ENCODE data around the gene ROR2. TPM values are rescaled to one million over a fixed set of nuclear protein-coding genes. Genes with fewer than 3 reads are reported as not detected.

ROR2 gene
- polyA plus RNA-seq, 3 donors = not detected

GRCh38 chr9:91920630-91921350 lies 29.2 kb downstream of the ROR2 start:
- no peaks in the 10 kb centered on the region for H3K36me3 Mint-ChIP-seq
- Histone ChIP-seq H3K9me3 (replicated peaks in 1 of 2; ENCODE audit: control insufficient read depth in 1 of 2, insufficient read depth in 1 of 2, low read length in 2 of 2) (no peaks in the 10 kb centered on the region), H4K20me1 (ENCODE audit: insufficient read depth, low read length) (no peaks in the 10 kb centered on the region), H3K27ac (ENCODE audit: low read depth in 1 of 2, low read length in 2 of 2) (no peak overlapping the region), H3K27me3 (ENCODE audit: control insufficient read depth in 2 of 2, insufficient read depth in 2 of 2, low read length in 2 of 2) (no peaks in the 10 kb centered on the region), H3K4me3 (replicated peaks in 1 of 3; ENCODE audit: low read depth in 2 of 3, low read length in 3 of 3) (no peak overlapping the region), H3K4me2 (replicated peaks; ENCODE audit: extremely low read depth, low read length, poor library complexity, severe bottlenecking) (no peak overlapping the region), H3K79me2 (ENCODE audit: insufficient read depth, low read length) (no peaks in the 10 kb centered on the region), H3K36me3 (replicated peaks in 1 of 2; ENCODE audit: control insufficient read depth in 1 of 2, insufficient read depth in 2 of 2, low read length in 2 of 2) (no peaks in the 10 kb centered on the region), H3K9ac (ENCODE audit: insufficient read depth, low read length, poor library complexity, severe bottlenecking) (no peak overlapping the region), H2AFZ (ENCODE audit: insufficient read depth, low read depth, low read length, poor library complexity, severe bottlenecking) (no peak overlapping the region), H3K4me1 (ENCODE audit: control insufficient read depth in 1 of 2, insufficient read depth in 2 of 2, low read length in 2 of 2) (no peaks in the 10 kb centered on the region)
- no peak overlapping the region for H3K27ac Mint-ChIP-seq
- H3K4me1 Mint-ChIP-seq = no peaks in the 10 kb centered on the region
- peaks cover 9 to 14% (median 12%) of the 10 kb centered on the region in 3 donors for H3K27me3 Mint-ChIP-seq (ENCODE audit: low read depth in 3 of 3)
- no peak for DNase-seq
- no peak for TF ChIP-seq CTCF (IDR thresholded peaks at IDR 0.05)
- no peak overlapping the region for H3K4me3 Mint-ChIP-seq
- H3K9me3 Mint-ChIP-seq = peaks cover 0 to 1% (median 0%) of the 10 kb centered on the region in 7 donors
- 94% methylated on average over 4 of the region's 6 CpGs for WGBS (ENCODE audit: insufficient coverage)
- intact Hi-C loops (cut with micrococcal nuclease) = no loop called here

GRCh38 chr9:91919621-91920020 lies 30.4 kb downstream of the ROR2 start:
- Mint-ChIP-seq H3K4me1 (no peaks in the 10 kb centered on the region), H3K9me3 (peaks cover 0 to 3% (median 0%) of the 10 kb centered on the region in 7 donors), H3K27me3 (ENCODE audit: low read depth in 3 of 3) (peaks cover 9 to 14% (median 10%) of the 10 kb centered on the region in 3 donors), H3K36me3 (no peaks in the 10 kb centered on the region), H3K27ac (no peak overlapping the region), H3K4me3 (no peak overlapping the region)
- Histone ChIP-seq H3K4me3 (replicated peaks in 1 of 3; ENCODE audit: low read depth in 2 of 3, low read length in 3 of 3) (no peak overlapping the region), H3K9ac (ENCODE audit: insufficient read depth, low read length, poor library complexity, severe bottlenecking) (no peak overlapping the region), H3K27me3 (ENCODE audit: control insufficient read depth in 2 of 2, insufficient read depth in 2 of 2, low read length in 2 of 2) (no peaks in the 10 kb centered on the region), H3K4me1 (ENCODE audit: control insufficient read depth in 1 of 2, insufficient read depth in 2 of 2, low read length in 2 of 2) (no peaks in the 10 kb centered on the region), H4K20me1 (ENCODE audit: insufficient read depth, low read length) (no peaks in the 10 kb centered on the region), H2AFZ (ENCODE audit: insufficient read depth, low read depth, low read length, poor library complexity, severe bottlenecking) (no peak overlapping the region), H3K9me3 (replicated peaks in 1 of 2; ENCODE audit: control insufficient read depth in 1 of 2, insufficient read depth in 1 of 2, low read length in 2 of 2) (no peaks in the 10 kb centered on the region), H3K79me2 (ENCODE audit: insufficient read depth, low read length) (no peaks in the 10 kb centered on the region), H3K27ac (ENCODE audit: low read depth in 1 of 2, low read length in 2 of 2) (no peak overlapping the region), H3K36me3 (replicated peaks in 1 of 2; ENCODE audit: control insufficient read depth in 1 of 2, insufficient read depth in 2 of 2, low read length in 2 of 2) (no peaks in the 10 kb centered on the region), H3K4me2 (replicated peaks; ENCODE audit: extremely low read depth, low read length, poor library complexity, severe bottlenecking) (no peak overlapping the region)
- intact Hi-C loops (cut with micrococcal nuclease) = no loop called here
- TF ChIP-seq CTCF (IDR thresholded peaks at IDR 0.05) = no peak
- no peak for DNase-seq
- WGBS (ENCODE audit: insufficient coverage) = no CpG with 5 or more reads among the region's 5 CpGs
